ENCODE results near the gene WASL.

DNA sequence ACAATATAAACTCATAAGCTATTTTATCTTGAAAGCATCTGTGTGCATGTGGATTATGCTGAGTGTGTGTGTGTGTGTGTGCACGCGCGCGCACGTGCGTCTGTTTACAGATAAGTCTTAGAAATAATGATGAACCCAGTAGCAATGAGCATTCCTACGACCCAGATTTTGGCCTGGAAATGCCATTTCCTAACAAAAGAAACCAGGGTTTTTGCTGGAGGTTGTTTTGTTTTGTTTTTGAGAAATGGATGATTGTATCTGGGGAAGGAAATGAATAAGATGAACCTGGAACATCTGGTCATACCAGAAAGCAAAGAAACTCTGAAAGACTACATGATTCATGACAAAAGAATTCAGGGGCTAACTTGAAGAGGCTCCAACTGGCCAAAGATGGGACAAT, 115.2 kb downstream of the WASL start:
- TF ChIP-seq POLR2A (IDR thresholded peaks at IDR 0.05): no peak
- TF ChIP-seq, protein P1, sequence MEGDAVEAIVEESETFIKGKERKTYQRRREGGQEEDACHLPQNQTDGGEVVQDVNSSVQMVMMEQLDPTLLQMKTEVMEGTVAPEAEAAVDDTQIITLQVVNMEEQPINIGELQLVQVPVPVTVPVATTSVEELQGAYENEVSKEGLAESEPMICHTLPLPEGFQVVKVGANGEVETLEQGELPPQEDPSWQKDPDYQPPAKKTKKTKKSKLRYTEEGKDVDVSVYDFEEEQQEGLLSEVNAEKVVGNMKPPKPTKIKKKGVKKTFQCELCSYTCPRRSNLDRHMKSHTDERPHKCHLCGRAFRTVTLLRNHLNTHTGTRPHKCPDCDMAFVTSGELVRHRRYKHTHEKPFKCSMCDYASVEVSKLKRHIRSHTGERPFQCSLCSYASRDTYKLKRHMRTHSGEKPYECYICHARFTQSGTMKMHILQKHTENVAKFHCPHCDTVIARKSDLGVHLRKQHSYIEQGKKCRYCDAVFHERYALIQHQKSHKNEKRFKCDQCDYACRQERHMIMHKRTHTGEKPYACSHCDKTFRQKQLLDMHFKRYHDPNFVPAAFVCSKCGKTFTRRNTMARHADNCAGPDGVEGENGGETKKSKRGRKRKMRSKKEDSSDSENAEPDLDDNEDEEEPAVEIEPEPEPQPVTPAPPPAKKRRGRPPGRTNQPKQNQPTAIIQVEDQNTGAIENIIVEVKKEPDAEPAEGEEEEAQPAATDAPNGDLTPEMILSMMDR (IDR thresholded peaks at IDR 0.05): no peak
- no peak for TF ChIP-seq POLR2AphosphoS5 (IDR thresholded peaks at IDR 0.05)
- no peak for TF ChIP-seq EP300 (IDR thresholded peaks at IDR 0.05)
